NCI-H1417 (cell line): ENCODE measurements around the gene TENM3.

Experiments used
- DNase-seq, 3 experiments: peaks; one replicate each; lab custom pipeline; 2025; lab: John Stamatoyannopoulos, UW

Gene TENM3

GRCh38 chr4:182564724-182565369 is 321.6 kb downstream of the TENM3 start:
- no peak for DNase-seq

- DNase-seq, result no peak
Observed at GRCh38 chr4:182567119-182567518, 323.9 kb downstream of the TENM3 start.

GRCh38 chr4:182569561-182569960 is 326.4 kb downstream of the TENM3 start:
- DNase-seq, result no peak

- DNase-seq, result no peak
Observed at GRCh38 chr4:182574706-182575105, 331.5 kb downstream of the TENM3 start.

DNA sequence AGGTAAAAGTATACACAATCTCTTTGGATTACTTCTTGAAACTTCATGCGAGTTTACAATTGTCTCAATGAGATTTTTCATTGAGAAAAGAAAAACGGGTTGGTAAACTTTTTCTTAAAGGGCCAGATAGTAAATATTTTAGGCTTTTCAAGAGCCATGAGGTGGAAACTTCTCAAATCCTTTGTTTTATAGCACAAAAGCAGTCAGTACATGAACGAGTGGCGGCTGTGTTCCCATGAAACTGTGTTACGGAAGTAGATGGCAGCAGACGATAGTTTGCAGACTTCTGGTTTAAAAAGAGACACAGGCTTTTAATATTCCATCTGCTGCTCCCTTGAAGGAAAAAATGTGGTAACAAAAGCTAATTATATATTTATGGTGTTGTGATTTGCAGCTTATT is 332.0 kb downstream of the TENM3 start:
- DNase-seq, result no peak

- DNase-seq, result no peak
Observed at GRCh38 chr4:182576601-182577289, 333.5 kb downstream of the TENM3 start.

DNA sequence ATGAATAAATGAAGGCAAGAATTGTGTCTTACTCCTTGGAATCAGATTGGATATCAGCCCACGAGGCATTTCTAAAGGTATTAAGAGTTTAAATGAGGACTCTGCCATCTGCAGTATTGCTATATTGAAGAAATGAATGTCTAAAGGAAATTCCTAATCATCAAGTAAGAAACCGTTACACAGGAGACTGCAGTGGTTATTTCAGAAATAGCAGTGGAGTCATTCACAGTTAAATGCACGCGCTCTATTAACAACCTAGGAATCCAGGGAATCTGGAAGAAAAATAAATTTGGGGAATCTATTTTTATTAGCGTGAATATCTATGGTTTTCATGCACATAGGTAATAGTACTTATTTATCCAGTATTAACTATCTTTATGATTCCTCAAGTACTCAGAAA is 334.2 kb downstream of the TENM3 start:
- no peak for DNase-seq

GRCh38 chr4:182578402-182578801 is 335.2 kb downstream of the TENM3 start:
- DNase-seq, result peak in 1 of 3 experiments; percentile 6

GRCh38 chr4:182582245-182582644 is 339.0 kb downstream of the TENM3 start:
- no peak for DNase-seq

DNA sequence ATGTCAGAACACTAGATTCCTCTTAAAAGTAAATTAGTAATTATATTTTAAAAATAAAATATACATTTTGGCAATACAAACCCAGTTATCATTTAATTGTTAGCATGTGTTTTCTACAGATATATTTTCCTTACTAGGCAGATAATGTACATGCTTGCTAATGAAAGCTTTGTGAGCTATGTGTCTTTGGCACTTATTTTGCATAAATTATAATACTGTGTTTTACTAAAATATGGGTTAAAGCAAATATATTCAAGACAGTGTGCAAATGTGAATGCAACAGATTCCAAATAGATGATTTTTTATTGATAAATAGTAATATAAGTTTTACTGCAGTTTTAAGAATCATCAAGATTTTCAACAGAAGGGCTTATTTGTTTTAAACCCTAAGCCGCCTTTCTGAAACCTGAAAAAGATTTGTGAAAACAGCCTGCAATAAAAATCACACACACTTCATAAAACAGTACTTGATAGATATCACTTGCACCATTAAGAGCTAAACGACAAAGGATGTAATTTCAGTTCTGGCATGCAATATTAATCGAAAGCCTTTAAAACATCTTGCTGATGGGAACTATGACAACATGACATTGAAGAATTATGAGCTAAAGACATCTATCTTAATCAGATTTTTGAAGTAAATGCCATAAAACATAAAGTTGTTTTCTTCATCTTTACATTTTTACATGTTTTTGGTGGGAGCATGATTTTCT is 340.7 kb downstream of the TENM3 start:
- DNase-seq, result peak in 1 of 3 experiments; percentile 23

GRCh38 chr4:182585321-182585720 is 342.1 kb downstream of the TENM3 start:
- no peak for DNase-seq

DNA sequence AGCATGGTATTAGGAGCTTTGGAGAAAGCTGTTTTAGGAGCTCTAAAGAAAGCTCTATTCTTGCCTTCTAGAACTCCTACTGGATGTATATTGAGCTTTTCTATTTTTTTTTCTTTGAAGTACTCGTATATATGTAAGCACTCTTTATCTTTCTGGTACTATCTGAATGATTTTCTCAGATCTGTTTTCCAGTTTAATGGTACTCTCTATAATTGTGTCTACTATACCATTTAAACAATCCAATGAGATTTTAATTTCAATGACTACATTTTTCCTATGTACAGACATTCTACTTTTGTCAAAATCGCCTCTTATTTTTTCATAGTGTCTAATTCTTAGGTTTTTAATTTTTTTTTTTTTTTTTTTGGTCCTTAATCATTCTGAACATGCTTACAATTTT is 345.9 kb downstream of the TENM3 start:
- DNase-seq, result no peak

DNA sequence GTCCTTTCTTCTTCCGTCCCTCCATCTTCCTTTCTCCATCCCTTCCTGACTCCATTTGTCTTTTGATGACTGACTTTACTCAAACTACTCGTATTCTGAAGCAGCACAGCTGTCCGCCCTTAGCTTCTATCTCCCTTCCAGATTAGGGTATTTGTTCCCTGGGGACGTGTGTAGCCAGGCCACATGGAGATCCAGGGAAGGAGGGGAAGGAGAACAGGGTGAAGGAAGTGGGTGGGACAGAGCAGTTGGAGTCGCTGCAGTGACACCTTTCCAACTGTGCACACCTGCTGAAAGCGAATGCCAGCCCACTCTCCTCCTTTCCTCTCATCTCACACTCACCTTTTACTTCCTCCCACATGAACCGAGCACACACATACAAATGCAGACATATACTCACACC is 350.2 kb downstream of the TENM3 start:
- DNase-seq, result no peak

GRCh38 chr4:182593864-182594263 is 350.7 kb downstream of the TENM3 start:
- no peak for DNase-seq

GRCh38 chr4:182600093-182600492 is 356.9 kb downstream of the TENM3 start:
- DNase-seq, result peak; percentile 21 to 87 (median 55)

GRCh38 chr4:182600856-182601255 is 357.7 kb downstream of the TENM3 start:
- peak; percentile 3 to 74 (median 5) for DNase-seq

GRCh38 chr4:182604161-182604622 is 361.0 kb downstream of the TENM3 start:
- DNase-seq, result peak; percentile 40 to 84 (median 56)

DNA sequence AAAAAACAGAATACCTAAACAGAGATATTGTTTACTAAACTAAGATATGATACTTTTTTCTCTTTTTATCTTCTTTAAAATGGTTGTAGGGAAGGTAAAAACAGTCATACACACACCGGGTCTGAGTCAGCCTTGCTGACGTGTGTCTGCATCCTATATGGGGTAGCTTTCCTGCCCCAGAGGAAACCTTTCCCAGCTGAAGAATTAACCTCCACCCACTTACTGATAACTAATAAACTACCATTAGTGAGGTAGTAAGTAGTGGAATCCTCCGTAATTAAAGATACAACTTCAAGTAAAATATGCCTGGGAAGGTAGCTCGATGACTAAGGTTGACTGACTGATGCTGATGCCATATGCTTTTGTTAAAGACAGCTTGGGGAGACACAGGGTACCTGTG is 361.8 kb downstream of the TENM3 start:
- no peak for DNase-seq

DNA sequence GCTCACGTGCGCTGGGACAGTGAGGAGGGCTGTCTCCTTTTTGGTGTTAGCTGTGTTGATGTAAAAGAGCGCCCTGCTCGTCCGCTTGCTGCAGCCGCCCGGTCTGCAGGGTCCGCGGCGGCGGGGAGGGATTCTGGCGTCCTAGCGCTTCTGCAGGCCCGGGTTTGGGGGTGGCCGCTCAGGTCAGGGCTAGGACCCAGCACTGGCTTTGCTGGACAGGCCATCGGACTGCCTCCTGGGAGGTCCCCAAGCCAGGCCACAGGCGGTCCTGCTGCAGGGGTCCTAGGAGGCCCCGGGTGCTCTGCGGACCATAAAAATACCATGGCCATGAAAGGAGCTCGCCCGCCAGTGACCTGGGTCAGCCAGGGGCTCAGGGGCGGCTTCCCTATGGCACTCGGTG is 365.3 kb downstream of the TENM3 start:
- DNase-seq, result no peak

- no peak for DNase-seq
Observed at GRCh38 chr4:182616476-182616875, 373.3 kb downstream of the TENM3 start.

DNA sequence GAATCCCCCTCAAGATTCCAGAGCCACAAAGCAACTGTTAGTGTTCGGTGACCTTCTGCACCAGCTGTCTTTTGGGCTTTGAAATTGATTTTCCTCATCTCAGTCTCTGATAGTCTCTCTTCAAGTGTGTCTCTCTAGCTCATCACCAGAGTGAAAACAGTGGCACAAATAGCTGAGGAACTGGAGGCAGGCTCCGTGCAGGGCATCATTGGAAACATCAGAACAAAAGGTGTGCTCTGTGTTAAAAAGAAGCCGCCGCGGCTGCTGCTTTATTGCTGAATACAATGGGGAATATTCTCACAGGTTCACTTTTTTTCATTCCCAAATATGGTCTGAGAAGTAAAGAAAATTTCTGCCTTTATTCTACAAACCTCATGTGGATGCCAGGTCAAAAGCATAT is 376.5 kb downstream of the TENM3 start:
- DNase-seq, result no peak

GRCh38 chr4:182620111-182620980 is 377.1 kb downstream of the TENM3 start:
- DNase-seq, result no peak
